ENCODE results near the gene COQ10B.
"Not testable (repeated sequence)": the region's sequence is repeated elsewhere in the genome, so short reads cannot be mapped to it uniquely, and the experiment has no call there.

The COQ10B gene

DNA sequence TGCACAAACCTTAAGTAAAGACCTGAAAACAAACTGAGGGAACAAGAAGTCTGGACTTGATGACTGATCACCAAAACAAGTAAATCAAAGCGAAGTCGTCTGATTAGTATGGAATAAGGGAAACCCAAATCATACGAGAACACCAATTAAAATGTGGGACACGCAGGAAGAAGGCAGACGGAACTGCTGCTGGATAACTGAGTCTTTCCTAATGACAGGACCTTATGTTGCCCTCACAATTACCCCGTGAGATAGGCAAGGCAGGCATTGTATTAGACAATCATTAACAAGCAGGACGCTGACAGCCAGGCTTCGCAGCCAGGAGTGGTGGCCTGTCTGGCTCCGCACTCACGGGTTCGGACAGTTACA lies 614 bp upstream of the COQ10B start:
- DNase-seq: no peak

- no peak for DNase-seq
Measured at GRCh38 chr2:197453914-197454398, 604 bp downstream of the COQ10B start.

DNA sequence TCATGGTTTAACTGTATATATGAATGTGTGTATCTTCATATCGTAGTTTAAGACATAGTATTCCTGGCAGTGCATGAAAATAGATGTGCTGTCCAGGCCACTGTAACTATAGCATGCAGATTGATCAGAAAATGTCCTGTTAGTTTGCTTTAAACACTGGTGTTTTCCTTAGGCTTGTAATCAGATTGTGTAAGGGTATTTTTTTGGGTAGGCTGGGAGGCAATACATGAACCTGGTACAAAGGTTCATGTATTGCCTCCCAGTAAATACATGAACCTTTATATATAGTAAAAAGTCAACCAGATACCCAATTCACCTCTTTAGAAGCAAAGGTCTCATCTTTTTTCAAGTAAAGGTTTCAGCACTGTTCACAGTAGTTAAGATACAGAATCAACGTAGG lies 1.6 kb downstream of the COQ10B start:
- DNase-seq: no peak

DNA sequence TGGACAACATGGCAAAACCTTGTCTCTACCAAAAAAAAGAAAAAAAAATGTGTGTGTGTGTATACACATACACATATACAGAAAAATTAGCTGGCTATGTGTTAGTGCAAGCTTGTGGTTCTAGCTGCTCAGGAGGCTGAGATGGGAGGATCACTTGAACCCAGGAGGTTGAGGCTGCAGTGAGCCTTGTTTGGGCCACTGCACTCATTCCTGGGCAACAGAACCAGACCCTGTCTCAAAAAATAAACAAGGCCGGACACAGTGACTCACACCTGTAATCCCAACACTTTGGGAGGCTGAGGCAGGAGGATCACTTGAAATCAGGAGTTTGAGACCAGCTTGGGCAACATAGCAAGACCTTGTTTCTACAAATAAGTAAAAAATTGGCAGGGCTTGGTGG lies 2.1 kb downstream of the COQ10B start:
- DNase-seq: no peak

DNA sequence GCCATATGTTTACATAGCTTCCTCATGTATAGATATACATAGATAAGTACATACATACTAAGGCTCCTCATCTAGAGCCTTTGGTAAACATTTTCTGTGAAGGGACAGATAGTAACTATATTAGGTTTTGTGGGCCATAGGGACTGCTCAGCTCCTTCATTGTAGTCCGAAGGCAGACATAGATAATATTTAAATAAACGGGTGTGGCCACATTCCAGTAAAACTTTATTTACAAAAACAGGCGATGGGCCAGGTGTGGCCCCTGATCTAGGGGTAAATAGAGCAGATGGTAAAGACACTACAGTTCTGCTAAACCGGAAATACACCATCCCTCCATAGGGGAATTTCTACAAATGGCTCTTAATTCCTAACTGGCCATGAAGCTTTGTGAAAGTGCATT lies 7.3 kb downstream of the COQ10B start:
- no peak for DNase-seq

GRCh38 chr2:197461057-197461456 lies 7.7 kb downstream of the COQ10B start:
- DNase-seq: no peak

- DNase-seq: no peak
Measured at GRCh38 chr2:197464175-197464574, 10.8 kb downstream of the COQ10B start.

- DNase-seq: no peak
Measured at GRCh38 chr2:197472166-197472565, 18.8 kb downstream of the COQ10B start.

GRCh38 chr2:197477797-197478196 lies 24.4 kb downstream of the COQ10B start:
- no peak for DNase-seq

GRCh38 chr2:197480165-197481036 lies 27.0 kb downstream of the COQ10B start:
- no peak for DNase-seq

DNA sequence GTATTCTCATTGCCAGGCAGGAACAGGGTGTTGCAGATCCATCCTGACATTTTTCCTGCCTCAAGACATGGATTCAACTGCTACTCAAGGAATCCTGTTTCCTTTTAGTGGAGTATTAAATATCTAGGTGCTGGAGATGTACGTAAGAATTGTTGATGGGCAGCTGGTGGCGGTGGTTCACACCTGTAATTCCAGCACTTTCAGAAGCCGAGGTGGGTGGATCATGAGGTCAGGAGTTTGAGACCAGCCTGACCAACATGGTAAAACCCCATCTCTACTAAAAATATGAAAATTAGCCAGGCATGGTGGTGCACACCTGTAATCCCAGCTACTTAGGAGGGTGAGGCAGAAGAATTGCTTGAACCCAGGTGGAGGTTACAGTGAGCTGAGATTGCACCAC lies 30.9 kb downstream of the COQ10B start:
- DNase-seq: not testable (repeated sequence)

- DNase-seq: no peak
Measured at GRCh38 chr2:197486175-197486574, 32.8 kb downstream of the COQ10B start.

- no peak for DNase-seq
Measured at GRCh38 chr2:197487385-197487784, 34.0 kb downstream of the COQ10B start.

DNA sequence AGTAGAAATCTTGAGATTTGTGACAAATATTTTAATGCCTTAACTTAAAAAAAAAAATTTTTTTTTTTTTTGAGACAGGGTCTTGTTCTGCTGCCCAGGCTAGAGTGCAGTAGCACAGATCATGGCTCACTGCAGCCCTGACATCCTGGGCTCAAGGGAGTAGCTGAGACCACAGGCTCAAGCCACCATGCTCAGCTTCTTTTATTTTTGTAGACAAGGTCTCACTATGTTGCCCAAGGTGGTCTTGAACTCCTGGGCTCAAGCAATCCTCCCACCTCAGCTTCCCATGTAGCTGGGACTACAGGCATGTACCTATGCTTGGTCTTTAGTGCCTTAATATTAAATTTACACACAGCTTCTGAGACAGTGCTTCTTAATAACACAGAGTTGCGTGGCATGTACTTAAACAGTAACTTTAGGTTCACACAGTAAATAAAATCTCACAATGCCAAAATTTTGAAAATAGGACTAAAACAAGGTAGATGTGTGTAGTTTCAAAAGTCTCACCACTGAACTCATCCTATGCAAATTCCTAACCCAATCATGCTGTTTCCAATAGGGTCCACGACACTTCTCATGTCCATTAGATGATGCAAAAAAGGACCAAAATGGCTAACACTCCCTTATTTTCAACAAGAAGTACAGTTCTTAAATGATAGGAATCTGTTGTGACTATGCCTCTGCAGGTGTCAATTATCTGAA lies 42.2 kb downstream of the COQ10B start:
- DNase-seq: no peak

- no peak for DNase-seq
Measured at GRCh38 chr2:197496695-197497094, 43.3 kb downstream of the COQ10B start.

DNA sequence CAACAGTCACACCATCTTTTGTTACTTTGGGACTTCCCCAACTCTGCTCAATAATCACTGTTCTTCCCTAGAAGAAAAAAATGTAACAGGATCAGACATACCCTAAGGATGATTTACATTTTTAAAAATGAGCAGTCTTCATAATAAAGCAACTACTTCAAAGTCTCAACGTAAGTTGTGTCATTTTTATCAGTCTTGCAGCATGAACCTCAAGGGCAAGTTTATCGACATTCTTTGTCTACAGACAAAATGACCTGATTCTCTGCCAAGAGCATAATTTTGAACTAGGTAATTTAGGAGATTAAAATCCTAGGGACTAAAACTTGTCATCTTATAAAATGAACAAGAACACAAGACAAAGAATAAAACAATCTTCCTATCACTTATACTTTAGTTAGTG lies 44.0 kb downstream of the COQ10B start:
- no peak for DNase-seq

- no peak for DNase-seq
Measured at GRCh38 chr2:197498235-197498936, 45.0 kb downstream of the COQ10B start.

DNA sequence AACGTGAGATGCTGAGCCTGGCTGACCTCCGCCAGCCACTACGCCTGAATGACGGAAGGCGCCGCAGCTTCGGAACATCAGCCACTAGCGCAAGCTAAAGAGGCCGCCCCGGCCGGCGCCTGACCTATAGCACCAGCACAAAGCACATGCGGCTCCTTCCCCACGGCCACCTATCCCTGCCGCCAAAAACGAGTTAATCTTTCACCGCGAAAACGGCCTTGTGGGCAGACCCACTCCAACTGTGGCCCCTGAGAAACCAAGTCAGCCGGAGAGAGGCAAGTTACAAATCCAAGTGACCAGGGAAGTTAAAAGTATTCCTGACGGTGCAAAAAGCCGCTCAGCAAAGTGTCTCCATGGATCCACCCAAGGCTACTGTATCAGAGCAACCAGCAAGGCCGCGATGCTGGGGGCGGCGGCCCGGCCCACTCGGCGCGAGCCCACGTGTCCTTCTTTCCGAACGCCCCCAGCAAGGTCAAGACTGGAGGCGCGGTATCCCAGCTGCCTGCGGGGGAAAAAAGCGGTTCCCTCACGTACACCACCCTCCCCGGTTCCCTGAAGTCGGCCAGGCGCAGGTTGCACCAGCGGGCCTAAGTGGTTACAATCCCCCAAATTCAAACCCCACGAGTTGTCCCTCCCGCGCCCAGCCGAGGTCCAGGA lies 45.7 kb downstream of the COQ10B start:
- DNase-seq: peak; percentile 24

GRCh38 chr2:197499594-197500502 lies 46.5 kb downstream of the COQ10B start, which contains the start of the genes HSPD1 and HSPE1:
Gene HSPD1, minus strand, starts transcription at chr2:197499840. Its CDS starts 992 bp downstream, at chr2:197498848.
Gene HSPE1, plus strand, starts transcription at chr2:197500379. Its CDS starts 58 bp downstream, at chr2:197500437.
- peak; percentile 96 for DNase-seq

GRCh38 chr2:197500503-197501131 lies 47.3 kb downstream of the COQ10B start:
- DNase-seq: no peak

DNA sequence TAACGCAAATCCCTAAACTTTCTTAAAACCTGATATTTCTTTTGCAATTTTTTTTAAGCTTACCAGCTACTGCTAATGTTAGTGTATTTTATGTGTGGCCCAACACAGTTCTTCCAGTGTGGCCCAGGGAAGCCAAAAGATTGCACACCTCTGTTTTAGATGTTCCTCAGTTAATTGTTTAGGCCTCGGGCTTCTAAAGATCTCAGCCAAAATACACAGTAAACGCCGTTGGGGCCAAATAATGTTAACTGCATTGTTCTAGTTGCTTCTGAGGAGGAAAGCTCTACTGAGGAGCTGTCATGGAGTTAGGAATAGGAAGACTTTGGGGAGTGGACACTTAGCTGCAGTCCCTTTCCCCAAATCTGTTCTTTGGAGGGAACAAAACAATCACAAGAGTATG lies 48.8 kb downstream of the COQ10B start:
- no peak for DNase-seq

Data from activated effector memory CD4-positive, alpha-beta T cell treated with Interleukin-2 at 50 U/mL for 16 hours (primary cell).